Measurements from ENCODE around the gene AP2A2.

DNA sequence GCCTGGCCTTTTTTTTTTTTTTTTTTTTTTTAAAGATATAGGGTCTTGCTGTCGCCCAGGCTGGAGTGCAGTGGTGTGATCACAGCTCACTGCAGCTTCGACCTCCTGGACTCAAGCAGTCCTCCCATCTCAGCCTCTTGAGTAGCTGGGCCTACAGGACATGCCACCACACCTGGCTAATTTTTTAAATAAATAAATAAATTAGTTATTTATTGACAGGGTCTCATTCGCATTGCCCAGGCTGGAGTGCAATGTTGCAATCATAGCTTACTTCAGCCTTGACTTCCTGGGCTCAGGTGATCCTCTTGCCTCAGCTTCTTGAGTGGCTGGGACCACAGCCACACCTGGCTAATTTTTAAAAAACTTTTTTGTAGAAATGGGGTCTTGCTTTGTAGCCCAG is 10.5 kb downstream of the AP2A2 start:
- TF ChIP-seq, protein P1, sequence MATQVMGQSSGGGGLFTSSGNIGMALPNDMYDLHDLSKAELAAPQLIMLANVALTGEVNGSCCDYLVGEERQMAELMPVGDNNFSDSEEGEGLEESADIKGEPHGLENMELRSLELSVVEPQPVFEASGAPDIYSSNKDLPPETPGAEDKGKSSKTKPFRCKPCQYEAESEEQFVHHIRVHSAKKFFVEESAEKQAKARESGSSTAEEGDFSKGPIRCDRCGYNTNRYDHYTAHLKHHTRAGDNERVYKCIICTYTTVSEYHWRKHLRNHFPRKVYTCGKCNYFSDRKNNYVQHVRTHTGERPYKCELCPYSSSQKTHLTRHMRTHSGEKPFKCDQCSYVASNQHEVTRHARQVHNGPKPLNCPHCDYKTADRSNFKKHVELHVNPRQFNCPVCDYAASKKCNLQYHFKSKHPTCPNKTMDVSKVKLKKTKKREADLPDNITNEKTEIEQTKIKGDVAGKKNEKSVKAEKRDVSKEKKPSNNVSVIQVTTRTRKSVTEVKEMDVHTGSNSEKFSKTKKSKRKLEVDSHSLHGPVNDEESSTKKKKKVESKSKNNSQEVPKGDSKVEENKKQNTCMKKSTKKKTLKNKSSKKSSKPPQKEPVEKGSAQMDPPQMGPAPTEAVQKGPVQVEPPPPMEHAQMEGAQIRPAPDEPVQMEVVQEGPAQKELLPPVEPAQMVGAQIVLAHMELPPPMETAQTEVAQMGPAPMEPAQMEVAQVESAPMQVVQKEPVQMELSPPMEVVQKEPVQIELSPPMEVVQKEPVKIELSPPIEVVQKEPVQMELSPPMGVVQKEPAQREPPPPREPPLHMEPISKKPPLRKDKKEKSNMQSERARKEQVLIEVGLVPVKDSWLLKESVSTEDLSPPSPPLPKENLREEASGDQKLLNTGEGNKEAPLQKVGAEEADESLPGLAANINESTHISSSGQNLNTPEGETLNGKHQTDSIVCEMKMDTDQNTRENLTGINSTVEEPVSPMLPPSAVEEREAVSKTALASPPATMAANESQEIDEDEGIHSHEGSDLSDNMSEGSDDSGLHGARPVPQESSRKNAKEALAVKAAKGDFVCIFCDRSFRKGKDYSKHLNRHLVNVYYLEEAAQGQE (IDR thresholded peaks at IDR 0.05; ENCODE audit: low read depth), result no peak
- TF ChIP-seq FOSL1 (IDR thresholded peaks at IDR 0.05; ENCODE audit: low read depth) (no peak), POLR2A (IDR thresholded peaks at IDR 0.05; ENCODE audit: borderline replicate concordance, extremely low read depth, insufficient read depth, insufficient read length) (no peak), POLR2AphosphoS5 (IDR thresholded peaks at IDR 0.05; ENCODE audit: low read depth, low read length) (no peak), TCF7L2 (IDR thresholded peaks at IDR 0.05; ENCODE audit: borderline replicate concordance, extremely low read depth, insufficient read depth, insufficient read length) (no peak), JUND (IDR thresholded peaks at IDR 0.05) (no peak), YY1 (IDR thresholded peaks at IDR 0.05; ENCODE audit: extremely low read depth, insufficient replicate concordance, low read depth, low read length) (no peak), EZH2 (IDR thresholded peaks at IDR 0.05) (no peak), RAD21 (IDR thresholded peaks at IDR 0.05; ENCODE audit: low read depth) (no peak), EZH2phosphoT487 (IDR thresholded peaks at IDR 0.05; ENCODE audit: borderline replicate concordance) (no peak), SP1 (IDR thresholded peaks at IDR 0.05; ENCODE audit: low read depth) (no peak)
- TF ChIP-seq, protein P2, sequence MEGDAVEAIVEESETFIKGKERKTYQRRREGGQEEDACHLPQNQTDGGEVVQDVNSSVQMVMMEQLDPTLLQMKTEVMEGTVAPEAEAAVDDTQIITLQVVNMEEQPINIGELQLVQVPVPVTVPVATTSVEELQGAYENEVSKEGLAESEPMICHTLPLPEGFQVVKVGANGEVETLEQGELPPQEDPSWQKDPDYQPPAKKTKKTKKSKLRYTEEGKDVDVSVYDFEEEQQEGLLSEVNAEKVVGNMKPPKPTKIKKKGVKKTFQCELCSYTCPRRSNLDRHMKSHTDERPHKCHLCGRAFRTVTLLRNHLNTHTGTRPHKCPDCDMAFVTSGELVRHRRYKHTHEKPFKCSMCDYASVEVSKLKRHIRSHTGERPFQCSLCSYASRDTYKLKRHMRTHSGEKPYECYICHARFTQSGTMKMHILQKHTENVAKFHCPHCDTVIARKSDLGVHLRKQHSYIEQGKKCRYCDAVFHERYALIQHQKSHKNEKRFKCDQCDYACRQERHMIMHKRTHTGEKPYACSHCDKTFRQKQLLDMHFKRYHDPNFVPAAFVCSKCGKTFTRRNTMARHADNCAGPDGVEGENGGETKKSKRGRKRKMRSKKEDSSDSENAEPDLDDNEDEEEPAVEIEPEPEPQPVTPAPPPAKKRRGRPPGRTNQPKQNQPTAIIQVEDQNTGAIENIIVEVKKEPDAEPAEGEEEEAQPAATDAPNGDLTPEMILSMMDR (IDR thresholded peaks at IDR 0.05 in 2 of 3, conservative IDR thresholded peaks at IDR 0.05 in 1 of 3; ENCODE audit: borderline replicate concordance in 1 of 3, insufficient read depth in 1 of 3, low read depth in 2 of 3, low read length in 2 of 3), result no peak
- TF ChIP-seq, protein P3, sequence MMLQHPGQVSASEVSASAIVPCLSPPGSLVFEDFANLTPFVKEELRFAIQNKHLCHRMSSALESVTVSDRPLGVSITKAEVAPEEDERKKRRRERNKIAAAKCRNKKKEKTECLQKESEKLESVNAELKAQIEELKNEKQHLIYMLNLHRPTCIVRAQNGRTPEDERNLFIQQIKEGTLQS (IDR thresholded peaks at IDR 0.05), result no peak
- TF ChIP-seq, protein P4, sequence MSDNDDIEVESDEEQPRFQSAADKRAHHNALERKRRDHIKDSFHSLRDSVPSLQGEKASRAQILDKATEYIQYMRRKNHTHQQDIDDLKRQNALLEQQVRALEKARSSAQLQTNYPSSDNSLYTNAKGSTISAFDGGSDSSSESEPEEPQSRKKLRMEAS (IDR thresholded peaks at IDR 0.05), result no peak
